ENCODE measurements around the gene ERMP1.
A peak's percentile ranks its signal among the peaks of the same experiment; 100 is the strongest.

ERMP1 gene

GRCh38 chr9:5825895-5826622 is 6.9 kb downstream of the ERMP1 start:
- Histone ChIP-seq H3K9me3 (ENCODE audit: insufficient read depth, low read depth, low read length) (no peaks in the 10 kb centered on the region), H2AFZ (ENCODE audit: low read length) (no peak overlapping the region), H3K79me2 (ENCODE audit: insufficient read depth, low read length) (peaks cover 56% of the 10 kb centered on the region), H4K20me1 (ENCODE audit: insufficient read depth, low read length, poor library complexity, severe bottlenecking) (peaks cover 35% of the 10 kb centered on the region), H3K36me3 (ENCODE audit: insufficient read depth, low read length) (peaks cover 27% of the 10 kb centered on the region; the same call in 1 of the 2 replicates), H3K4me3 (ENCODE audit: low read length, poor library complexity, severe bottlenecking) (peak overlapping the region; percentile 49), H3K4me1 (ENCODE audit: insufficient read depth, low read length, poor library complexity, severe bottlenecking) (peaks cover 58% of the 10 kb centered on the region), H3F3A (ENCODE audit: low read depth) (no peaks in the 10 kb centered on the region), H3K27me3 (ENCODE audit: insufficient read depth, low read length, poor library complexity, severe bottlenecking) (no peaks in the 10 kb centered on the region), H3K9me2 (replicated peaks; ENCODE audit: low read depth, low read length) (no peaks in the 10 kb centered on the region), H3K9ac (ENCODE audit: low read depth, low read length, poor library complexity, severe bottlenecking) (peak overlapping the region; percentile 0), H3K4me2 (ENCODE audit: low read depth, low read length, poor library complexity, severe bottlenecking) (peak overlapping the region; percentile 52)
- TF ChIP-seq CTCF (conservative IDR thresholded peaks at IDR 0.05; ENCODE audit: low read length) = no peak

GRCh38 chr9:5825223-5825622 is 7.7 kb downstream of the ERMP1 start:
- TF ChIP-seq EZH2phosphoT487 (IDR thresholded peaks at IDR 0.05; ENCODE audit: borderline replicate concordance) (no peak), CTCF (conservative IDR thresholded peaks at IDR 0.05; ENCODE audit: low read length) (no peak)
- Histone ChIP-seq H3K36me3 (ENCODE audit: insufficient read depth, low read length) (peaks cover 27% of the 10 kb centered on the region; the same call in 1 of the 2 replicates), H3K4me2 (ENCODE audit: low read depth, low read length, poor library complexity, severe bottlenecking) (peak overlapping the region; percentile 52)

GRCh38 chr9:5820425-5820824 is 12.5 kb downstream of the ERMP1 start:
- H3K4me2 ChIP-seq (ENCODE audit: low read depth, low read length, poor library complexity, severe bottlenecking) = no peak overlapping the region
- H4K20me1 ChIP-seq (ENCODE audit: insufficient read depth, low read length, poor library complexity, severe bottlenecking) = peaks cover 11% of the 10 kb centered on the region
- H3K9me2 ChIP-seq (replicated peaks; ENCODE audit: low read depth, low read length) = no peaks in the 10 kb centered on the region
- H3K27me3 ChIP-seq (ENCODE audit: insufficient read depth, low read length, poor library complexity, severe bottlenecking) = no peaks in the 10 kb centered on the region
- H3K4me1 ChIP-seq (ENCODE audit: insufficient read depth, low read length, poor library complexity, severe bottlenecking) = peaks cover 8% of the 10 kb centered on the region
- TF ChIP-seq CTCF (conservative IDR thresholded peaks at IDR 0.05; ENCODE audit: low read length) (no peak), EZH2phosphoT487 (IDR thresholded peaks at IDR 0.05; ENCODE audit: borderline replicate concordance) (no peak)
- H3K4me3 ChIP-seq (ENCODE audit: low read length, poor library complexity, severe bottlenecking) = no peak overlapping the region
- H3K9me3 ChIP-seq (ENCODE audit: insufficient read depth, low read depth, low read length) = no peaks in the 10 kb centered on the region
- no peaks in the 10 kb centered on the region for H3F3A ChIP-seq (ENCODE audit: low read depth)
- no peak overlapping the region for H2AFZ ChIP-seq (ENCODE audit: low read length)
- H3K79me2 ChIP-seq (ENCODE audit: insufficient read depth, low read length) = peaks cover 22% of the 10 kb centered on the region
- H3K9ac ChIP-seq (ENCODE audit: low read depth, low read length, poor library complexity, severe bottlenecking) = no peak overlapping the region
- H3K36me3 ChIP-seq (ENCODE audit: insufficient read depth, low read length) = peaks cover 38% of the 10 kb centered on the region

More at GRCh38 chr9:5825223-5825622, 7.7 kb downstream of the ERMP1 start:
- Histone ChIP-seq H3K9me3 (ENCODE audit: insufficient read depth, low read depth, low read length) (no peaks in the 10 kb centered on the region), H3K27me3 (ENCODE audit: insufficient read depth, low read length, poor library complexity, severe bottlenecking) (no peaks in the 10 kb centered on the region), H2AFZ (ENCODE audit: low read length) (no peak overlapping the region), H3F3A (ENCODE audit: low read depth) (no peaks in the 10 kb centered on the region), H3K9me2 (replicated peaks; ENCODE audit: low read depth, low read length) (no peaks in the 10 kb centered on the region), H3K79me2 (ENCODE audit: insufficient read depth, low read length) (peaks cover 51% of the 10 kb centered on the region), H4K20me1 (ENCODE audit: insufficient read depth, low read length, poor library complexity, severe bottlenecking) (peaks cover 27% of the 10 kb centered on the region), H3K4me1 (ENCODE audit: insufficient read depth, low read length, poor library complexity, severe bottlenecking) (peaks cover 49% of the 10 kb centered on the region), H3K4me3 (ENCODE audit: low read length, poor library complexity, severe bottlenecking) (peak overlapping the region; percentile 22), H3K9ac (ENCODE audit: low read depth, low read length, poor library complexity, severe bottlenecking) (no peak overlapping the region)

Data from Loucy (cell line).